SU-DHL-6 (cell line): ENCODE measurements around the gene TANC1.

Experiments
- EZH2phosphoT487 ChIP-seq: fragments of 200-600 bp; sonication (generic), shearing (Covaris generic); conservative IDR thresholded peaks from 2 replicates; pipeline ENCODE4 v1.6.1; 2018; ENCODE audit warnings: mild to moderate bottlenecking, antibody characterized with exemption, low read length, moderate library complexity, mixed read lengths
- TF ChIP-seq, protein P1 (sequence below): fragments of 200-600 bp; sonication (generic); IDR thresholded peaks from one replicate; pipeline ENCODE4 v1.5.1; 2017; ENCODE audit warnings: antibody characterized with exemption, mild to moderate bottlenecking, low read length, moderate library complexity; ENCODE audit not compliant: insufficient read depth, poor library complexity, severe bottlenecking

DNA sequence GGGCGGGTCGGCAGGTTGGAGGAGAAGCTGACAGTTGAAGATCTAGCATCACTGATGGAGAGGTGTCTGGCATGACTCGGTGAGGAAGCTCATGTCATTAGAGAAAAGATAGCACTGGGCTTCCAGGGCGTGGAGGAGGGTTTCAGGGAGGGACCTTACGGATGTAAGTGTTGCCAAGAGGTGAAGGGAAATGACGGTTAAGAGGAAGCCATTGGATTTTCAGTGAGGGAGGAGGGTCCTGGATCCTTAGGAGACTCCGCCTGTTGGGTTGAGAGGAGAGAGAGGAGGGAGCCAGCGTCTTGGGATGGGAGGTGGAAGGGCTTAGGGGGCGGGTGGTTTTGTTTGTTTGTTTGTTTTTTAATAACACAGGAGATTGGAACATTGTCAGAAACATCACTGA lies 214.9 kb downstream of the TANC1 start:
- TF ChIP-seq, protein P1, sequence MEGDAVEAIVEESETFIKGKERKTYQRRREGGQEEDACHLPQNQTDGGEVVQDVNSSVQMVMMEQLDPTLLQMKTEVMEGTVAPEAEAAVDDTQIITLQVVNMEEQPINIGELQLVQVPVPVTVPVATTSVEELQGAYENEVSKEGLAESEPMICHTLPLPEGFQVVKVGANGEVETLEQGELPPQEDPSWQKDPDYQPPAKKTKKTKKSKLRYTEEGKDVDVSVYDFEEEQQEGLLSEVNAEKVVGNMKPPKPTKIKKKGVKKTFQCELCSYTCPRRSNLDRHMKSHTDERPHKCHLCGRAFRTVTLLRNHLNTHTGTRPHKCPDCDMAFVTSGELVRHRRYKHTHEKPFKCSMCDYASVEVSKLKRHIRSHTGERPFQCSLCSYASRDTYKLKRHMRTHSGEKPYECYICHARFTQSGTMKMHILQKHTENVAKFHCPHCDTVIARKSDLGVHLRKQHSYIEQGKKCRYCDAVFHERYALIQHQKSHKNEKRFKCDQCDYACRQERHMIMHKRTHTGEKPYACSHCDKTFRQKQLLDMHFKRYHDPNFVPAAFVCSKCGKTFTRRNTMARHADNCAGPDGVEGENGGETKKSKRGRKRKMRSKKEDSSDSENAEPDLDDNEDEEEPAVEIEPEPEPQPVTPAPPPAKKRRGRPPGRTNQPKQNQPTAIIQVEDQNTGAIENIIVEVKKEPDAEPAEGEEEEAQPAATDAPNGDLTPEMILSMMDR, result no peak
- no peak for TF ChIP-seq EZH2phosphoT487
